Cortex of kidney (tissue), 1 donor: ENCODE measurements around the gene TNFSF8.

Experiments
- DNase-seq: peaks from one replicate; lab custom pipeline; 2025; lab: John Stamatoyannopoulos, UW

TNFSF8 gene

DNA sequence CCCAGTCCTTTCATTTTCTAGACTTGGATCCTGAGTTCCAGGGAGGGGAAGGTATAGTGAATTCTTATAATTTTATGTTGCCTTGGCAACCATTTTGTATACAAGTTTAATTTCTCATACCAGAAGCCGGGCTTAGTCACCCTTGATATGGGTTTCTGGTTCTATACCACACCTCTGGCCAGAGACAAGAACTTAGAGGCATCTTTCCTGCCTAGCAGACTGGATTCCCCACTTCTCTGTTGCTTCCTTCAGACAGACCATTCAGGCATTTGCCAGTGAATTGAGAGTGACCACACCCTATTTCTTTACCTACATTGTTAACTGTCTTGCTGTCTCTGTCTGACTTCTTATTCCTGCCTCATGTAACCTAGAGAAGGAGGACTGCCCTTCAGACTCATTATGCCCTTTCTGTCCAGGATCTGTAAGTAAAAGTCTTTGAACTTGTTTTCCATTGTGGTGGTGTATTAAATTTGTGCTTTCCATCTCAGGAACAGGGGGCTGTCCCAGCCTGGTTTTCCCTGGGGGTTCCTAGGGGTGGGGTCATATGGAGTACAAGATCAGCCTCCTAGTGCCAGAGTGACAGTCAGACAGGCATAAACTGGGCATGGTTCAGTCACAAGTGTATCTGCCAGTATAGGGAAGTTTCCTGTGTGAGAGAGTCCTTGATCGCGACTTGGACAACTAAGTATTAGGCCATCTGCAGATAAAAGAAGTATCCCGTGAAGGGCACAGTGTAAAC lies 27.4 kb downstream of the TNFSF8 start:
- DNase-seq, result no peak

- no peak for DNase-seq
These were observed 29.2 kb downstream of the TNFSF8 start for GRCh38 chr9:114900942-114901802.

- DNase-seq, result no peak
These were observed 30.4 kb downstream of the TNFSF8 start for GRCh38 chr9:114899995-114900394.

- DNase-seq, result no peak
These were observed 30.9 kb downstream of the TNFSF8 start for GRCh38 chr9:114899461-114899860.

DNA sequence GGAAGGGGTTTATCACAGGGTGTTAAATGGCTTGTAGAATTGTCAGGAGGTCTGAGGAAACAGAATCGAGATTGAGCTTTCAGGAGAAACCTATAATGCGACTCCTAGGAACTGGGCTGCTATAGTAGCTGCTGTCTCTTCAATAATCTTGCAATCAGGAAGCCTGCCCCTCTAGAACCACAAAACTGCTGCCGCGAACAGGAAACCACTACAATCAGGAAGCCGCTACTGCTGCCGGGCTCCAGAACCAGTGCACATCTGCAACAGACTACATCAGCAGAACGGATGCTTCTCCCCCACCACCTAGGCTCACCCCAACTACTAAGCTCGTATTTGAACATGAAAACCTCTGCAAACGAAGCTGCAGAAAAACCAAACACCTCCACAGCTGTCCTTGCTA lies 31.6 kb downstream of the TNFSF8 start:
- DNase-seq, result no peak

DNA sequence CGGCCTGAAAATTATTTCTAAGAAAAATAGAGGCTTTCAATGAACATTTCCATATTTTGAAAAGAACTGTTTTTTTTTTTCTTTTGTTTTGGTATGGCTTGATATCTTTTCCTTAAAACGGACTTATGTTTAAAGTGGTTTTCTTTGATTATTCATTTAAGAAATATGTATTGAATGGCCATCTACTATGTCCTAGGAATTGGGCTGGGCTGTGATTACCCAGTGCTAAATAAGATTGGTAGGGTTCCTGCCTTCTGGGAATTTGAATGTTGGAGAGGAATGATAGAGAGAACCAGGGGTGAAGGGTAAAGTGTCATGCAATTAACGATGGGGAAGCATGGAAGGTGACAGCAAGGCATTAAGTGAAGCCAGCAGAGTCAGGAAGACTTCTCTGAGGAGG lies 33.2 kb downstream of the TNFSF8 start:
- DNase-seq, result no peak

DNA sequence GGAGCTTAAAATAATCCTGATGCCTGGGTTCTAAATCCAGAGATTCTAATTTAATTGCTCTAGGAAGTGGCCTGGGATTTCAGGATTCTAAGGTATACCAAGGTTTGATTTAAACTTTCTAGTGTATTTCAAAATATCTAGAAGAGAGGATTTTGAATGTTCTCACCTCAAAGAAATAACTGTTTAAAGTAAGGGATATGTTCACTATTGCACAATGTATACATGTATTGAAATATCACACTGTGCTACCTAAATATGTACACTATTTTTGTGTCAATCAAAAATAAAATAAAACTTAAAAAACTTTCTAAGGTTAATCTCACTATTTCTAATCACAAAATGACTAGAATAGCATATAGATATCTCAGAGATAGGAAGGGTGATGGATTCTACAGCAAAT lies 34.0 kb downstream of the TNFSF8 start:
- DNase-seq, result no peak

GRCh38 chr9:114895521-114895991 lies 34.8 kb downstream of the TNFSF8 start:
- DNase-seq, result no peak

DNA sequence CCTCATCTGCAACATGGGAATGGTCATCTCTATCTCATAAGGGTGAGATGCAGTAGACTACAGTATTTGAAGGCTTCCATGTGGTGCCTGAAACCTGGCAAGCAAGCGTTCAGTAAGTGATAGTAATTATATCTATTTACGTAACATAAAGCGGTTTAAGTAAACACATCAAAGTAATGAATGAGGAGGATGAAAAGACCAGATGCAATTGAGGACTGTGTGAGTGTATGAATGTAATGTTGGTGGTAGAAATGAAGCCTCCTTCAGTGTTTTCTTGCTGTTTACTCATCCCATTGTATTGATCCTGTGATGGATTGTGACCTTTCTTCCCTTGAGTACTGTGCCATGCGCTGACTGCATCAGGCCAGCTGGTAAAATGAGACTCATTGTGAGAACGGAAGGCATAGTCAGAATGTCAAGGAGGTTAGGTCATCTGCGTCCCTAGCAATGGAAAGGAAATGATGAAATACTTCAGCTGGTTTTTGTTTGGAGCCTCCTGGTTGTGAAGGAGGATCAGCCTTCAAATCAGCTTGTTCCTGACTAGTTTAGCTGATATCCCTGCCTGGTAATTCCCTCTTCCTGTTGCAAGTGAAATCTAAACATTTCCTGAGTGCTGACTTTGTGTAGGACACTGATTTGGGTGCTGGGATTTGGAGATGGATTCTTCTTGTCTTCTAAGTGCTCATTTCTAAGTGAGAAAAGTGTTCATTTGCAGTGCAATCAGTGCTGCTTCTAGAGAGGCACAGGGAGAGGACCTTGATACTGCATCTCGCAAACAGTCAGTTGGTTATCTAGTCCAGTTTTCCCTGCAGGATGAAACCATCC lies 35.6 kb downstream of the TNFSF8 start:
- DNase-seq, result no peak

GRCh38 chr9:114894206-114894605 lies 36.2 kb downstream of the TNFSF8 start:
- no peak for DNase-seq

- DNase-seq, result no peak
These were observed 37.0 kb downstream of the TNFSF8 start for GRCh38 chr9:114893221-114894010.

GRCh38 chr9:114889802-114890224 lies 40.6 kb downstream of the TNFSF8 start:
- DNase-seq, result no peak

GRCh38 chr9:114888607-114889006 lies 41.8 kb downstream of the TNFSF8 start:
- no peak for DNase-seq

DNA sequence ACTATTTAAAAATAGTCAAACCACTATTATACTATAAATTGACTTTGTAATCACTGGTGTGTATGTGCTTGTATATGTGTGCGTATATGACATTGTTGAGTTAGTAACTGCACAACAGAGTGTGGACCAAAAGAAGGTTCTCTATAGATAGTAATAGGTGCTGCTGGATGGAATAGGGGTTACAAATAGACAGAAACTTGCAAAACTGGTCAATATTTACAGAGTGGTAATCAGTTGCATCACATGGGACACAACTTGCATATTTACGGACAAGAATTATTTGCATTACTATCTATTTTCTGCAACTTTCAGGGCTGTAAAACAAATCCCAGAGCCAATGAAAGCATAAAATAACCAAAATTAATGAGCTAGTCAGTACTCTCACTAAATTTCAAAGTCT lies 42.4 kb downstream of the TNFSF8 start:
- no peak for DNase-seq

DNA sequence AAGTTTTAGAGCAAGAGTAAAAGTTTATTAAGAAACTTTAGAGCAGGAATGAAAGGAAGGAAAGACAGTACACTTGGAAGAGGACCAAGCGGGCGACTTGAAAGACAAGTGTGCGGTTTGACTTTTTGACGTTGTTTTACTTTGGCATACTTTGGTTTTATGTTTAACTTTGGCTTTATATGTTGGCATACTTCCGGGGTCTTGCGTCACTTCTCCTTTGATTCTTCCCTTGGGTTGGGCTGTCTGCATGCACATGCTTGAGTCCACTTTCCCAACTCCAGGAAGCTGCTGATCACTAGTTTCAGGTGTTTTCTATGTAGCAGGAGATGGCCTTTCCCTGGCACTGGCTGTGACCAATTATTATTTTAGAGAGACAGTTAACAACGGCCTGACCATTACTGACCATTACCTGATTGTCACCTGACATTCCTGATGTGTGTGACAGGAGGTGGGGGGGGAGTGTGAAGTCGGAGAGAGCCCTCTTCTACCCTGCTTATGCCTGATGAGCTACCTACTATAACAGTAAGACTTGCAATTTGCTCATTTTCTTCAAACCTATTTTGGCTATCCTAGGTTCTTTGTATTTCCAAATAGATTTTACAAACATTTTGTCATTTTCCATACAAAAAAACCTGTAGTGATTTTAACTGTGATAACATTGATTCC lies 45.5 kb downstream of the TNFSF8 start:
- no peak for DNase-seq

- no peak for DNase-seq
These were observed 46.7 kb downstream of the TNFSF8 start for GRCh38 chr9:114883709-114884108.

- DNase-seq, result no peak
These were observed 50.1 kb downstream of the TNFSF8 start for GRCh38 chr9:114880291-114880745.

GRCh38 chr9:114878879-114879564 lies 51.4 kb downstream of the TNFSF8 start:
- no peak for DNase-seq

DNA sequence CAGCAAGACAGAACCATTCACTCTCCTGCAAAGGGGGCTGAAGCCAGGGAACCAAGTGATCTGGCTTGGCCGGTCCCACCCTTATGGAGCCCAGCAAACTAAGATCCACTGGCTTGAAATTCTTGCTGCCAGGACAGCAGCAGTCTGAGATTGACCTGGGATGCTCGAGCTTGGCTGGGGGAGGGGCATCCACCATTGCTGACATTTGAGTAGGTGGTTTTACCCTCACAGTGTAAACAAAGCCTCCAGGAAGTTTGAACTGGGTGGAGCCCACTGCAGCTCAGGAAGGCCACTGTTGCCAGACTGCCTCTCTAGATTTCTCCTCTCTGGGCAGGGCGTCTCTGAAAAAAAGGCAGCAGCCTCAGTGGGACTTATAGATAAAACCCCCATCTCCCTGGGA lies 60.5 kb downstream of the TNFSF8 start:
- DNase-seq, result no peak

DNA sequence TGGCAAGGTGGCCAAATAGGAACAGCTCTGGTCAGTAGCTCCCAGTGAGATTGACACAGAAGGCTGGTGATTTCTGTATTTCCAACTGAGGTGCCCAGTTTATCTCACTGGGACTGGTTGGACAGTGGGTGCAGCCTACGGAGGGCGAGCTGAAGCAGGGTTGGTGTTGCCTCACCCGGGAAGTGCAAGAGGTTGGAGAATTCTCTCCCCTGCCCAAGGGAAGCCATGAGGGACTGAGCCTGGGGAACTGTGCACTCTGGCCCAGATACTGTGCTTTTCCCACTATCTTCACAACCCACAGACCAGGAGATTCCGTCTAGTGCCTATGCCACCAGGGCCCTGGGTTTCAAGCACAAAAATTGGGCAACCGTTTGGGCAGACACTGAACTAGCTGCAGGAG lies 61.0 kb downstream of the TNFSF8 start:
- no peak for DNase-seq
